H9 (cell line): Measurements from ENCODE around the gene PAK1. TPM values are rescaled to one million over a fixed set of nuclear protein-coding genes. Genes with fewer than 3 reads are reported as not detected.

Experiments
- DNase-seq: peaks from one replicate; pipeline ENCODE4 v3.0.0-alpha.2; 2017
- H2AFZ ChIP-seq: one replicate; pipeline ENCODE4 v1.6.1; 2013; ENCODE audit warnings: mild to moderate bottlenecking, low read length, control low read depth, moderate library complexity
- H2AK5ac ChIP-seq: 2 replicates; pipeline ENCODE4 v1.6.1; 2013; ENCODE audit warnings: low read length, control low read depth, mixed read lengths; ENCODE audit not compliant: insufficient read length
- H2BK120ac ChIP-seq: one replicate; pipeline ENCODE4 v1.6.1; 2013; ENCODE audit warnings: low read depth, mild to moderate bottlenecking, low read length, control low read depth, inconsistent platforms; ENCODE audit not compliant: poor library complexity, severe bottlenecking
- H2BK12ac ChIP-seq: 2 replicates; pipeline ENCODE4 v1.6.1; 2013; ENCODE audit warnings: low read length, control low read depth, mixed read lengths, low read depth; ENCODE audit not compliant: insufficient read length
- H2BK15ac ChIP-seq: 2 replicates; pipeline ENCODE4 v1.6.1; 2013; ENCODE audit warnings: low read depth, low read length, control low read depth
- H2BK20ac ChIP-seq: one replicate; pipeline ENCODE4 v1.6.1; 2013; ENCODE audit warnings: low read depth, mild to moderate bottlenecking, low read length, control low read depth, inconsistent platforms; ENCODE audit not compliant: poor library complexity, severe bottlenecking
- H2BK5ac ChIP-seq: 2 replicates; pipeline ENCODE4 v1.6.1; 2013; ENCODE audit warnings: low read length, control low read depth, mixed read lengths; ENCODE audit not compliant: insufficient read length
- H3K14ac ChIP-seq: 2 replicates; pipeline ENCODE4 v1.6.1; 2013; ENCODE audit warnings: low read length, control low read depth; ENCODE audit not compliant: insufficient read depth
- H3K18ac ChIP-seq: 2 replicates; pipeline ENCODE4 v1.6.1; 2013; ENCODE audit warnings: low read depth, mild to moderate bottlenecking, mixed read lengths, low read length, control low read depth; ENCODE audit not compliant: insufficient read length
- H3K23ac ChIP-seq: 2 replicates; pipeline ENCODE4 v1.6.1; 2013; ENCODE audit warnings: low read length, control low read depth, mixed read lengths, low read depth; ENCODE audit not compliant: insufficient read length
- H3K23me2 ChIP-seq: 2 replicates; pipeline ENCODE4 v1.6.1; 2013; ENCODE audit warnings: low read depth, mild to moderate bottlenecking, mixed read lengths, low read length, control low read depth; ENCODE audit not compliant: insufficient read length, poor library complexity, severe bottlenecking
- H3K27ac ChIP-seq: 2 replicates; pipeline ENCODE4 v1.5.1; 2013; ENCODE audit warnings: low read length, control low read depth, mixed read lengths, low read depth; ENCODE audit not compliant: insufficient read length
- H3K27me3 ChIP-seq: 2 replicates; pipeline ENCODE4 v1.6.1; 2013; ENCODE audit warnings: low read length, control low read depth, inconsistent platforms; ENCODE audit not compliant: insufficient read depth
- H3K4ac ChIP-seq: 2 replicates; pipeline ENCODE4 v1.6.1; 2013; ENCODE audit warnings: low read depth, mild to moderate bottlenecking, control low read depth, inconsistent platforms, low read length, moderate library complexity
- H3K4me1 ChIP-seq: 2 replicates; pipeline ENCODE4 v1.6.1; 2013; ENCODE audit warnings: low read length, control low read depth, inconsistent platforms; ENCODE audit not compliant: insufficient read depth
- H3K4me2 ChIP-seq: 2 replicates; pipeline ENCODE4 v1.6.1; 2013; ENCODE audit warnings: low read length, control low read depth, mixed read lengths; ENCODE audit not compliant: insufficient read length, insufficient read depth
- H3K56ac ChIP-seq: 2 replicates; pipeline ENCODE4 v1.6.1; 2013; ENCODE audit warnings: low read depth, mild to moderate bottlenecking, mixed read lengths, low read length, control low read depth; ENCODE audit not compliant: insufficient read length
- H3K79me1 ChIP-seq: 2 replicates; pipeline ENCODE4 v1.6.1; 2013; ENCODE audit warnings: low read depth, mild to moderate bottlenecking, moderate library complexity, low read length, control low read depth, inconsistent platforms; ENCODE audit not compliant: insufficient read depth, poor library complexity, severe bottlenecking
- H3K79me2 ChIP-seq: 2 replicates; pipeline ENCODE4 v1.6.1; 2013; ENCODE audit warnings: low read length, control low read depth, inconsistent platforms; ENCODE audit not compliant: insufficient read depth
- H3K9ac ChIP-seq: 2 replicates; pipeline ENCODE4 v1.6.1; 2013; ENCODE audit warnings: low read length, control low read depth, mixed read lengths; ENCODE audit not compliant: insufficient read length; ENCODE audit errors: extremely low read depth
- H3K9me3 ChIP-seq: one replicate; pipeline ENCODE4 v1.6.1; 2013; ENCODE audit warnings: low read depth, low read length, inconsistent platforms; ENCODE audit not compliant: control insufficient read depth
- H3T11ph ChIP-seq: one replicate; pipeline ENCODE4 v1.6.1; 2013; ENCODE audit warnings: mild to moderate bottlenecking, low read length, control low read depth, inconsistent platforms
- H4K20me1 ChIP-seq: one replicate; pipeline ENCODE4 v1.6.1; 2013; ENCODE audit not compliant: control insufficient read depth, insufficient read length, insufficient read depth
- H4K5ac ChIP-seq: 2 replicates; pipeline ENCODE4 v1.6.1; 2013; ENCODE audit warnings: low read depth, mild to moderate bottlenecking, mixed read lengths, low read length, control low read depth; ENCODE audit not compliant: insufficient read length
- H4K8ac ChIP-seq: replicated peaks from 2 replicates; pipeline ENCODE4 v1.6.1; 2013; ENCODE audit warnings: low read length, control low read depth, mixed read lengths, low read depth; ENCODE audit not compliant: insufficient read length
- H4K91ac ChIP-seq: 2 replicates; pipeline ENCODE4 v1.6.1; 2013; ENCODE audit warnings: low read depth, mild to moderate bottlenecking, moderate library complexity, mixed read lengths, low read length, control low read depth; ENCODE audit not compliant: insufficient read length
- H3K27ac Mint-ChIP-seq, 3 experiments: 2 replicates in 2 of 3; 3 replicates in 1 of 3; pipeline ENCODE4 v1.8.0; 2020 to 2021; ENCODE audit warnings: mixed read lengths in 3 of 3, mild to moderate bottlenecking in 1 of 3, moderate library complexity in 1 of 3
- H3K27me3 Mint-ChIP-seq: 2 replicates; pipeline ENCODE4 v1.8.0; 2021; ENCODE audit warnings: low read depth, mild to moderate bottlenecking, moderate library complexity, mixed read lengths
- H3K36me3 Mint-ChIP-seq, 3 experiments: 2 replicates in 2 of 3; 3 replicates in 1 of 3; pipeline ENCODE4 v1.8.0; 2020 to 2021; ENCODE audit warnings: low read depth in 3 of 3, mixed read lengths in 3 of 3; ENCODE audit not compliant: insufficient read depth in 1 of 3
- H3K4me1 Mint-ChIP-seq, 2 experiments: 2 replicates each; pipeline ENCODE4 v1.8.0; 2020; ENCODE audit warnings: mixed read lengths in 2 of 2
- H3K4me3 Mint-ChIP-seq, 2 experiments: 2 replicates in 1 of 2; 3 replicates in 1 of 2; pipeline ENCODE4 v1.8.0; 2020 to 2021; ENCODE audit warnings: mild to moderate bottlenecking in 2 of 2, mixed read lengths in 2 of 2, moderate library complexity in 1 of 2
- H3K9me3 Mint-ChIP-seq, 2 experiments: 2 replicates in 1 of 2; 3 replicates in 1 of 2; pipeline ENCODE4 v1.8.0; 2020; ENCODE audit warnings: mild to moderate bottlenecking in 2 of 2, mixed read lengths in 2 of 2, moderate library complexity in 1 of 2
- CTCF ChIP-seq: fragments of 200-600 bp; sonication (generic); conservative IDR thresholded peaks from 3 replicates; pipeline ENCODE4 v1.8.0; 2021; ENCODE audit warnings: antibody characterized with exemption, mild to moderate bottlenecking
- WGBS: extraction: QIAGEN DNeasy Blood & Tissue Kit; methylation state at CpG from one replicate; pipeline ENCODE4 v1.1.7; 2013; ENCODE audit warnings: missing lambda C conversion rate, low lambda C conversion rate, mixed read lengths; ENCODE audit not compliant: insufficient read length; ENCODE audit errors: extremely low coverage; 5-methylcytosine and 5-hydroxymethylcytosine counted together
- total RNA-seq: library from RNA; stranded (reverse); gene quantifications from 2 replicates; pipeline ENCODE4 v1.2.1, GENCODE V29; 2021

Gene PAK1
- total RNA-seq, 1 experiment from 2014 or later: 122 TPM

DNA sequence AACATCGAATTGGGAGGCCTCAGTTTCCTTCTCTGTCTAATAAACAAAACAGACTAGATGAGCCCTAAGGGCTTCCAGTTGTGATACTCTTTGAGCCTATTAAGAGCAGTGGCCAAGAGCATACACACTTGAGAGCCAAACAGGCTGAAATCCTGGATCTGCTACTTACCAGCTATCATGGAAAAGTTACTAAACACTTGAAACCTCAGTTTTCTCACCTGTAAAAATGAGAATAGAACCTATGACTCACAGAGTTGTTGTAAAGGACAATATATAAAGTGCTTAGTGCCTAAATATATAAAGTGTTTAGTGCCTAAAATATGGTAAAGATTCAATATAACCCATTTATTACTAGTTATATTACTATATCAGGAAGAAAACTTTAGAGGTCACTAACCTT lies 148.7 kb downstream of the PAK1 start:
- H3K14ac ChIP-seq: no peak overlapping the region
- H3K18ac ChIP-seq: no peak overlapping the region
- H2BK15ac ChIP-seq: no peak overlapping the region
- no peak overlapping the region for H2AK5ac ChIP-seq
- Mint-ChIP-seq H3K27me3 (no peaks in the 10 kb centered on the region), H3K27ac (no peak overlapping the region), H3K36me3 (peaks cover 27 to 48% (median 30%) of the 10 kb centered on the region in 3 experiments), H3K4me3 (no peak overlapping the region), H3K4me1 (no peaks in the 10 kb centered on the region), H3K9me3 (no peaks in the 10 kb centered on the region)
- H4K8ac ChIP-seq: no peak overlapping the region
- no peaks in the 10 kb centered on the region for H3K23me2 ChIP-seq
- no peak overlapping the region for H3K9ac ChIP-seq
- no peak for DNase-seq
- WGBS: no CpG with 5 or more reads among the region's 1 CpG
- no peak overlapping the region for H2BK5ac ChIP-seq
- H3K4me2 ChIP-seq: no peak overlapping the region
- no peak overlapping the region for H3K23ac ChIP-seq
- no peak overlapping the region for H3K56ac ChIP-seq
- no peaks in the 10 kb centered on the region for H3K79me1 ChIP-seq
- H3T11ph ChIP-seq: no peak overlapping the region
- H3K4me1 ChIP-seq: no peaks in the 10 kb centered on the region
- no peaks in the 10 kb centered on the region for H3K9me3 ChIP-seq
- no peaks in the 10 kb centered on the region for H3K27me3 ChIP-seq
- H3K4ac ChIP-seq: no peak overlapping the region
- no peak overlapping the region for H2AFZ ChIP-seq
- no peak overlapping the region for H4K5ac ChIP-seq
- H4K91ac ChIP-seq: no peak overlapping the region
- H3K79me2 ChIP-seq: no peaks in the 10 kb centered on the region
- no peak overlapping the region for H2BK20ac ChIP-seq
- TF ChIP-seq CTCF: no peak
- no peaks in the 10 kb centered on the region for H4K20me1 ChIP-seq
- no peak overlapping the region for H3K27ac ChIP-seq
- no peak overlapping the region for H2BK12ac ChIP-seq
- no peak overlapping the region for H2BK120ac ChIP-seq
